ENCODE measurements around the gene AHI1.

- TF ChIP-seq CTCF (optimal IDR thresholded peaks at IDR 0.05 in 1 of 3, IDR thresholded peaks at IDR 0.05 in 1 of 3, conservative IDR thresholded peaks at IDR 0.05 in 1 of 3; ENCODE audit: extremely low read depth in 1 of 3, insufficient read depth in 2 of 3, low read length in 3 of 3) (no peak), EZH2 (IDR thresholded peaks at IDR 0.05; ENCODE audit: low read length) (no peak)
Observed at GRCh38 chr6:135362124-135362523, 135.4 kb downstream of the AHI1 start.

Data from keratinocyte (primary cell).